OCI-LY1 (cell line): Measurements from ENCODE around the gene TTF2.

Experiments
- H2AFZ ChIP-seq: fragments of 200-600 bp; sonication (generic), shearing (Covaris generic); 2 replicates; pipeline ENCODE4 v1.6.0; 2014; ENCODE audit warnings: antibody characterized with exemption, mild to moderate bottlenecking, low read length
- H3F3A ChIP-seq: fragments of 200-600 bp; sonication (generic), shearing (Covaris generic); 2 replicates; pipeline ENCODE4 v1.6.0; 2014; ENCODE audit warnings: mild to moderate bottlenecking, antibody characterized with exemption, low read length, moderate library complexity; ENCODE audit not compliant: insufficient read depth
- H3K27ac ChIP-seq: fragments of 200-600 bp; sonication (generic); 2 replicates; pipeline ENCODE4 v1.5.1; 2014; ENCODE audit warnings: low read length, mixed run types, mild to moderate bottlenecking, low read depth; ENCODE audit not compliant: poor library complexity, severe bottlenecking
- H3K27me3 ChIP-seq: fragments of 200-600 bp; sonication (generic); 2 replicates; pipeline ENCODE4 v1.6.0; 2014; ENCODE audit warnings: antibody characterized with exemption, mild to moderate bottlenecking, low read length, moderate library complexity; ENCODE audit not compliant: insufficient read depth
- H3K36me3 ChIP-seq: fragments of 200-600 bp; sonication (generic); 2 replicates; pipeline ENCODE4 v1.6.1; 2014; ENCODE audit warnings: mild to moderate bottlenecking, antibody characterized with exemption, low read length, moderate library complexity, mixed read lengths; ENCODE audit not compliant: insufficient read depth
- H3K4me1 ChIP-seq: fragments of 200-600 bp; sonication (generic); 2 replicates; pipeline ENCODE4 v1.5.1; 2014; ENCODE audit warnings: mild to moderate bottlenecking, low read length, moderate library complexity; ENCODE audit not compliant: insufficient read depth, severe bottlenecking
- H3K4me2 ChIP-seq: fragments of 200-600 bp; sonication (generic), shearing (Covaris generic); 2 replicates; pipeline ENCODE4 v1.6.1; 2014; ENCODE audit warnings: low read length
- H3K4me3 ChIP-seq: fragments of 200-600 bp; sonication (generic); 2 replicates; pipeline ENCODE4 v1.5.1; 2014; ENCODE audit warnings: low read length, low read depth, mild to moderate bottlenecking, mixed read lengths; ENCODE audit not compliant: poor library complexity, severe bottlenecking
- H3K79me2 ChIP-seq: fragments of 200-600 bp; shearing (Covaris generic); 2 replicates; pipeline ENCODE4 v1.6.1; 2016; ENCODE audit warnings: mixed run types, low read length, mixed read lengths; ENCODE audit not compliant: insufficient read depth
- H3K9ac ChIP-seq: fragments of 200-600 bp; sonication (generic), shearing (Covaris generic); 2 replicates; pipeline ENCODE4 v1.6.1; 2014; ENCODE audit warnings: mild to moderate bottlenecking, low read length, mixed read lengths
- H3K9me2 ChIP-seq: fragments of 200-600 bp; sonication (generic), shearing (Covaris generic); 2 replicates; pipeline ENCODE4 v1.6.1; 2014; ENCODE audit warnings: low read depth, mild to moderate bottlenecking, low read length, mixed read lengths
- H3K9me3 ChIP-seq: fragments of 200-600 bp; shearing (Covaris generic); 2 replicates; pipeline ENCODE4 v1.6.1; 2014; ENCODE audit warnings: low read length, mixed read lengths
- H4K20me1 ChIP-seq: fragments of 200-600 bp; sonication (generic), shearing (Covaris generic); 2 replicates; pipeline ENCODE4 v1.6.0; 2016; ENCODE audit warnings: mild to moderate bottlenecking, low read length; ENCODE audit not compliant: insufficient read depth
- CTCF ChIP-seq: fragments of 200-600 bp; sonication (generic), shearing (Covaris generic); IDR thresholded peaks from 2 replicates; pipeline ENCODE4 v1.5.1; 2017; ENCODE audit warnings: mild to moderate bottlenecking, antibody characterized with exemption, low read length, moderate library complexity, mixed read lengths
- EZH2 ChIP-seq: fragments of 200-600 bp; sonication (generic), shearing (Covaris generic); IDR thresholded peaks from 2 replicates; pipeline ENCODE4 v1.8.0; 2017; ENCODE audit warnings: borderline replicate concordance, mixed run types, mild to moderate bottlenecking, antibody characterized with exemption, low read length, moderate library complexity, mixed read lengths

TTF2 gene

DNA sequence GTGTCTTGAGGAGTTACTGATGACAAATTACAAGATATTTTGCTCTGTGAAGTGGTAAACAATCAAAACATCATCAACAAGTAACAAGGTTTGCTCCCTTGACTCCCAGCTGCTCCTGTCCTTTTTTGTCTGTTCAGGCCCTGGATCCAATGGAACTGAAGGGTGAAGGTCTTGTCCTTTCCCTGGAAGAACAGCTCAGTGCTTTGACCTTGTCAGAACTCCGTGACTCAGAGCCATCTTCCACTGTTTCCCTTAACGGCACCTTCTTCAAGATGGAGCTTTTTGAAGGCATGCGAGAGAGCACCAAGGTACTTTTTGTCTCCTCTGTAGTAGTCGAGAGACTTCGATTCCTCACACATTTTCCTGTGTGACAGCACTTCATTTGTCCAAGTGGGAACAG lies 32.5 kb downstream of the TTF2 start:
- Histone ChIP-seq H3K36me3 (peaks cover 98% of the 10 kb centered on the region), H3K9me3 (no peaks in the 10 kb centered on the region), H3K9me2 (no peaks in the 10 kb centered on the region), H3K4me1 (no peaks in the 10 kb centered on the region), H3K4me2 (no peak overlapping the region), H3K27me3 (no peaks in the 10 kb centered on the region), H3K27ac (no peak overlapping the region), H3F3A (no peaks in the 10 kb centered on the region), H3K79me2 (no peaks in the 10 kb centered on the region), H3K4me3 (no peak overlapping the region), H4K20me1 (no peaks in the 10 kb centered on the region), H2AFZ (no peak overlapping the region), H3K9ac (no peak overlapping the region)
- TF ChIP-seq EZH2: no peak
- TF ChIP-seq CTCF: no peak

DNA sequence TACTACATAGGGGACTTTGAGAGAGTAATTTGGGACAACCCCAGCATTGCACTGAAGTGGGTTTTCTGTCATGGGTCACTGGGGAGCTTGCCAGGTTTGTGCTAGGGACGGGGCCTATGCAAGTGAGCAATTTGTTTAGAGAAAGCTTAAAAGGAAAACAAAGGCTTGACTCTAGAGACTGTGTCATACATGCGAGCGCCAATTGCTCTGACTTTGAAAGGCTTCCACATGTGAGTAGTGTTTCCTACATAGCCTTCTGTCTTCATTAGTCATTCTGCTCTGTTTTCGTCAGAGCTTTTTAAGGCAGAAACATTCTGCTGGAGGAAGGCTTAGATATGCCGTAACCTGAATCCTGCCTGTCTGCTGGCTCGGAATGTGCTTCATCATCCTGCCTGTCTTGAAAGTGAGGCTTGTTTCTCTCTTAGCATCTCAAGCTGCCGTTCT lies 33.0 kb downstream of the TTF2 start:
- no peak overlapping the region for H3K4me2 ChIP-seq
- H3K9ac ChIP-seq: no peak overlapping the region

DNA sequence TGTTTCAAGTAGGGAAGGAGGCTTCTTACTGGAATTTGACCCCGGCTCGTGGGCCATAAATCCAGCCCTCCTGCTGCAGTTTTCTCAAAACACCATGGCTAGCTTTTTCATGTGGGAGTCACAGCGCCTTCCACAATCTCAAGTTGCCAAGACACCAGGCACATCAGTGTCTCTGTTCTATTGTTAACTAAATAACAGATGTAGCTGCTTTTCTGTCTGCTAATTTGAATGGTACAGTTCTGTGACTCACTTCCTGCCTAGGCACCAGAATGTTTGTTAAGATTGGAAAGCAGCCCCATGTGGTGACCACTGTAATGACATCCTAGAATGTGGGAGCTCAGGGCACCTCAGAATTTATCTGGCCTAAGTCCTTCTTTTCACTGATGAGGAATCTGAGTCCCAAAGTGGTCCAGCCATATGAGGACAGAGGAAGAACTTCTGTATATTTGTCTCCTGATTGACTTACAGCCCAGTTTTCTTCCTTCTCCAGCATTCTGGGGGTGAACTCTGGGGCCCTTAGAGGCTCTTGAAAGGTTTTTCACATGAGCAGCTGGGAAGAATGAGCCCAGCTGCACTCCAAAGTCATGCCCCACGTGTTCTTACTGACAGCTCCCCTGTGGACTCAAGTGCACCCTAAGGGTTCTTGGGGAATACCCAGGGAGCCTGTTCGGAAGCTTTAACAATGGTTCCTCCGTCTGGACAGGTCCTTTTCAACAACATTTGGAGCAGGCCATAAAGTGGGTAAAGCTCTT lies 33.9 kb downstream of the TTF2 start:
- no peak overlapping the region for H2AFZ ChIP-seq
- no peaks in the 10 kb centered on the region for H3K79me2 ChIP-seq
- H4K20me1 ChIP-seq: no peaks in the 10 kb centered on the region
- no peak overlapping the region for H3K4me2 ChIP-seq
- H3K36me3 ChIP-seq: peaks cover 98% of the 10 kb centered on the region
- no peaks in the 10 kb centered on the region for H3K9me3 ChIP-seq
- H3K27me3 ChIP-seq: no peaks in the 10 kb centered on the region
- H3F3A ChIP-seq: no peaks in the 10 kb centered on the region
- no peak overlapping the region for H3K27ac ChIP-seq
- H3K4me1 ChIP-seq: no peaks in the 10 kb centered on the region
- no peak overlapping the region for H3K9ac ChIP-seq
- no peak overlapping the region for H3K4me3 ChIP-seq
- no peaks in the 10 kb centered on the region for H3K9me2 ChIP-seq
- TF ChIP-seq CTCF: peak; percentile 24; the same call in 1 of the 2 replicates
- no peak for TF ChIP-seq EZH2

More for the DNA sequence above, 33.0 kb downstream of the TTF2 start:
- Histone ChIP-seq H3K4me3 (no peak overlapping the region), H3K9me2 (no peaks in the 10 kb centered on the region), H3K79me2 (no peaks in the 10 kb centered on the region), H3K9me3 (no peaks in the 10 kb centered on the region), H3F3A (no peaks in the 10 kb centered on the region), H3K27me3 (no peaks in the 10 kb centered on the region), H3K4me1 (no peaks in the 10 kb centered on the region), H3K36me3 (peaks cover 98% of the 10 kb centered on the region), H2AFZ (no peak overlapping the region), H3K27ac (no peak overlapping the region), H4K20me1 (no peaks in the 10 kb centered on the region)
- no peak for TF ChIP-seq CTCF
